OCI-LY7 (cell line): ENCODE results near the gene ZYG11A. TPM values are rescaled to one million over a fixed set of nuclear protein-coding genes. Genes with fewer than 3 reads are reported as not detected.

ENCODE experiments used
- BruUV-seq: library from RNA; stranded (reverse); fragments of 400-500 nt; replicated peaks from 2 replicates; lab custom pipeline; 2021; lab: Mats Ljungman, UMichigan
- CTCF ChIA-PET: fragments of 300-600 bp; sonication (Branson Sonifier 250); formaldehyde crosslinking; loops from one replicate; lab custom pipeline; 2022; ENCODE audit warnings: antibody characterized with exemption; ENCODE audit not compliant: unreplicated experiment; lab: Charles Lee
- POLR2A ChIA-PET: fragments of 300-600 bp; sonication (Branson Sonifier 250); formaldehyde crosslinking; loops from one replicate; lab custom pipeline; 2022; ENCODE audit warnings: antibody characterized with exemption; lab: Charles Lee
- DNase-seq: peaks from one replicate; pipeline ENCODE4 v3.0.0-alpha.2; 2015; ENCODE audit warnings: low spot score
- H2AFZ ChIP-seq: fragments of 200-600 bp; sonication (generic), shearing (Covaris generic); 2 replicates; pipeline ENCODE4 v1.6.1; 2014; ENCODE audit warnings: mild to moderate bottlenecking, antibody characterized with exemption, low read length, moderate library complexity
- H3K27ac ChIP-seq: fragments of 200-600 bp; sonication (generic); 2 replicates; pipeline ENCODE4 v1.5.1; 2014; ENCODE audit warnings: mixed run types, low read depth, mild to moderate bottlenecking, moderate library complexity, low read length, inconsistent platforms; ENCODE audit not compliant: poor library complexity, severe bottlenecking
- H3K36me3 ChIP-seq: fragments of 200-600 bp; sonication (generic); 2 replicates; pipeline ENCODE4 v1.6.1; 2014; ENCODE audit warnings: mild to moderate bottlenecking, antibody characterized with exemption, low read length, moderate library complexity, mixed read lengths; ENCODE audit not compliant: insufficient read depth
- H3K4me1 ChIP-seq: fragments of 200-600 bp; sonication (generic); 2 replicates; pipeline ENCODE4 v1.5.1; 2014; ENCODE audit warnings: mild to moderate bottlenecking, low read length; ENCODE audit not compliant: insufficient read depth, poor library complexity, severe bottlenecking
- H3K4me2 ChIP-seq: fragments of 200-600 bp; sonication (generic); 2 replicates; pipeline ENCODE4 v1.6.1; 2014; ENCODE audit warnings: mild to moderate bottlenecking, low read length
- H3K4me3 ChIP-seq: fragments of 200-600 bp; sonication (generic); 2 replicates; pipeline ENCODE4 v1.5.1; 2014; ENCODE audit warnings: mild to moderate bottlenecking, low read depth, low read length; ENCODE audit not compliant: poor library complexity, severe bottlenecking
- H3K79me2 ChIP-seq: fragments of 200-600 bp; sonication (generic); 2 replicates; pipeline ENCODE4 v1.6.1; 2016; ENCODE audit warnings: low read depth, mild to moderate bottlenecking, low read length, moderate library complexity, mixed read lengths; ENCODE audit not compliant: insufficient read depth
- H3K9me2 ChIP-seq: fragments of 200-600 bp; sonication (generic); 2 replicates; pipeline ENCODE4 v1.6.1; 2016; ENCODE audit warnings: mild to moderate bottlenecking, low read length, mixed read lengths; ENCODE audit not compliant: insufficient read depth
- H3K9me3 ChIP-seq: fragments of 200-600 bp; sonication (generic); 2 replicates; pipeline ENCODE4 v1.6.1; 2014; ENCODE audit warnings: mild to moderate bottlenecking, mixed run types, low read length, mixed read lengths
- H4K20me1 ChIP-seq: fragments of 200-600 bp; sonication (generic); 2 replicates; pipeline ENCODE4 v1.6.1; 2014; ENCODE audit warnings: mild to moderate bottlenecking, antibody characterized with exemption, low read length, moderate library complexity, mixed read lengths; ENCODE audit not compliant: insufficient read depth
- CTCF ChIP-seq: fragments of 200-600 bp; sonication (generic); conservative IDR thresholded peaks from 2 replicates; pipeline ENCODE4 v1.5.1; 2014; ENCODE audit warnings: mild to moderate bottlenecking, antibody characterized with exemption, low read length, moderate library complexity, mixed read lengths
- EZH2phosphoT487 ChIP-seq: fragments of 200-600 bp; sonication (generic); IDR thresholded peaks from 2 replicates; pipeline ENCODE4 v1.6.1; 2018; ENCODE audit warnings: low read depth, borderline replicate concordance, mild to moderate bottlenecking, mixed run types, antibody characterized with exemption, low read length, moderate library complexity, mixed read lengths
- intact Hi-C: fragments of 100-400 bp; cut with micrococcal nuclease; formaldehyde crosslinking; loops from one replicate; pipeline ENCODE4 v1.10.0; 2022; ENCODE audit not compliant: unreplicated experiment
- total RNA-seq, 2 experiments: library from RNA; depleted of rRNA in 1 of 2; stranded (reverse); fragments of >200 nt in 1 of 2; shearing (Covaris generic) in 1 of 2; gene quantifications; 2 replicates each; pipeline ENCODE4 v1.2.3, GENCODE V29; 2014 to 2022

Gene ZYG11A
- total RNA-seq, 2 experiments from 2014 or later = not detected

- Histone ChIP-seq H3K9me3 (no peaks in the 10 kb centered on the region), H3K4me3 (no peak overlapping the region), H2AFZ (no peak overlapping the region), H3K27ac (no peak overlapping the region), H3K4me1 (no peaks in the 10 kb centered on the region), H3K36me3 (no peaks in the 10 kb centered on the region), H4K20me1 (no peaks in the 10 kb centered on the region), H3K4me2 (no peak overlapping the region), H3K9me2 (no peaks in the 10 kb centered on the region), H3K79me2 (no peaks in the 10 kb centered on the region)
- ChIA-PET CTCF (interaction anchor here (0.6 kb wide), 1 partner anchor 58 kb away, joined by 3 read pairs; no protein-coding TSS in a partner anchor), POLR2A (interaction anchor here (1.2 kb wide), 1 partner anchor 74 kb away, joined by 3 read pairs; no protein-coding TSS in a partner anchor)
- TF ChIP-seq CTCF = no peak
- no peak for TF ChIP-seq EZH2phosphoT487
- BruUV-seq = no TSS peak
- intact Hi-C loops = no loop called here
- no peak for DNase-seq
Observed at GRCh38 chr1:52848423-52848822, 5.9 kb downstream of the ZYG11A start.

- H3K9me2 ChIP-seq = no peaks in the 10 kb centered on the region
- no peak for DNase-seq
- H4K20me1 ChIP-seq = no peaks in the 10 kb centered on the region
- no peaks in the 10 kb centered on the region for H3K79me2 ChIP-seq
- H3K9me3 ChIP-seq = no peaks in the 10 kb centered on the region
- no peaks in the 10 kb centered on the region for H3K36me3 ChIP-seq
- no peak overlapping the region for H3K27ac ChIP-seq
- BruUV-seq = no TSS peak
- TF ChIP-seq EZH2phosphoT487 (no peak), CTCF (no peak)
- intact Hi-C loops = no loop called here
- no peak overlapping the region for H3K4me2 ChIP-seq
- H3K4me3 ChIP-seq = no peak overlapping the region
- CTCF ChIA-PET = no interaction called here
- H3K4me1 ChIP-seq = no peaks in the 10 kb centered on the region
- no peak overlapping the region for H2AFZ ChIP-seq
- POLR2A ChIA-PET = no interaction called here
Observed at GRCh38 chr1:52850951-52851350, 8.4 kb downstream of the ZYG11A start.

GRCh38 chr1:52852854-52853253, 10.3 kb downstream of the ZYG11A start:
- POLR2A ChIA-PET = interaction anchor here (0.5 to 0.7 kb wide), 3 partner anchors 58 to 684 kb away, joined by 3 to 4 read pairs (median 4); no protein-coding TSS in a partner anchor
- CTCF ChIA-PET = no interaction called here
- intact Hi-C loops = no loop called here

More at GRCh38 chr1:52852854-52853253, 10.3 kb downstream of the ZYG11A start:
- Histone ChIP-seq H3K36me3 (no peaks in the 10 kb centered on the region), H3K27ac (no peak overlapping the region), H3K79me2 (no peaks in the 10 kb centered on the region), H3K4me2 (no peak overlapping the region), H2AFZ (no peak overlapping the region), H3K4me1 (no peaks in the 10 kb centered on the region), H3K9me3 (no peaks in the 10 kb centered on the region), H3K9me2 (no peaks in the 10 kb centered on the region), H4K20me1 (no peaks in the 10 kb centered on the region), H3K4me3 (no peak overlapping the region)
- no peak for TF ChIP-seq CTCF
- no peak for TF ChIP-seq EZH2phosphoT487
- no TSS peak for BruUV-seq
- no peak for DNase-seq
